Uterus (tissue), 2 donors: Measurements from ENCODE around the gene NBEA.

Source experiments
- CTCF ChIP-seq, 4 experiments: fragments of 200-600 bp in 2 of 4; fragments of 450-650 bp in 2 of 4; sonication (generic) in 2 of 4; IDR thresholded peaks; one replicate each; pipeline ENCODE4 v1.5.1; 2016 to 2019; ENCODE audit warnings: antibody characterized with exemption in 4 of 4, mild to moderate bottlenecking in 2 of 4, moderate library complexity in 1 of 4
- POLR2A ChIP-seq, 2 donors: fragments of 450-650 bp; IDR thresholded peaks; one replicate each; pipeline ENCODE4 v1.6.1; 2016; ENCODE audit warnings: antibody characterized with exemption in 2 of 2, mild to moderate bottlenecking in 1 of 2, moderate library complexity in 1 of 2

GRCh38 chr13:35485424-35485823, 543.4 kb downstream of the NBEA start:
- TF ChIP-seq CTCF (IDR thresholded peaks at IDR 0.05) (no peak), POLR2A (IDR thresholded peaks at IDR 0.05) (no peak)
